Adrenal gland (tissue), 12 donors: ENCODE measurements around the gene SOX1. TPM values are rescaled to one million over a fixed set of nuclear protein-coding genes. Genes with fewer than 3 reads are reported as not detected.

Experiments
- DNase-seq, 7 donors: peaks; one replicate each; pipeline ENCODE4 v3.0.0-alpha.2; 2019 to 2020
- H3K27ac ChIP-seq, 5 donors: fragments of 200-600 bp; sonication (generic) in 4 of 5; 1 replicate in 3 of 5; 2 replicates in 2 of 5; pipeline versions ENCODE4 v1.5.1 to v1.8.0; 2016 to 2020; ENCODE audit warnings: mild to moderate bottlenecking in 1 of 5
- H3K27me3 ChIP-seq: fragments of 200-600 bp; 2 replicates; pipeline ENCODE4 v1.8.0; 2021
- H3K36me3 ChIP-seq, 2 donors: fragments of 200-600 bp; replicated peaks in 1 of 2; 1 replicate in 1 of 2; 2 replicates in 1 of 2; pipeline versions ENCODE4 v1.5.1 to v1.8.0; 2018 to 2022
- H3K4me1 ChIP-seq, 2 donors: fragments of 200-600 bp; replicated peaks in 1 of 2; 1 replicate in 1 of 2; 2 replicates in 1 of 2; pipeline versions ENCODE4 v1.5.1 to v1.8.0; 2018 to 2021
- H3K4me3 ChIP-seq, 4 donors: fragments of 200-600 bp; sonication (generic) in 3 of 4; one replicate each; pipeline ENCODE4 v1.5.1; 2016 to 2018
- H3K9me3 ChIP-seq, 3 donors: fragments of 200-600 bp; sonication (generic) in 1 of 3; replicated peaks in 1 of 3; 1 replicate in 2 of 3; 2 replicates in 1 of 3; pipeline versions ENCODE4 v1.5.1 to v1.8.0; 2016 to 2021
- CTCF ChIP-seq, 6 experiments: fragments of 450-650 bp in 4 of 6; fragments of 200-600 bp in 2 of 6; sonication (generic) in 1 of 6; IDR thresholded peaks; 1 replicate in 5 of 6; 2 replicates in 1 of 6; pipeline versions ENCODE4 v1.5.1 to v1.8.0; 2016 to 2021; ENCODE audit warnings: antibody characterized with exemption in 6 of 6, mild to moderate bottlenecking in 2 of 6, moderate library complexity in 1 of 6
- POLR2A ChIP-seq, 2 donors: fragments of 450-650 bp; IDR thresholded peaks; one replicate each; pipeline ENCODE4 v1.6.1; 2017; ENCODE audit warnings: antibody characterized with exemption in 2 of 2, mild to moderate bottlenecking in 2 of 2, moderate library complexity in 1 of 2
- WGBS, 4 donors: extraction: QIAGEN DNeasy Blood & Tissue Kit in 2 of 4; methylation state at CpG; one replicate each; pipeline versions ENCODE4 v1.1.5 to v1.1.7; 2013 to 2017; 5-methylcytosine and 5-hydroxymethylcytosine counted together
- intact Hi-C, 2 donors: fragments of 100-400 bp; cut with DNase I; formaldehyde crosslinking; loops; one replicate each; pipeline versions ENCODE4 v1.14.1 to v1.15.0; 2022 to 2023
- polyA plus RNA-seq, 3 donors: library from polyadenylated mRNA; stranded (reverse); fragments of 200-250 nt in 2 of 3; fragments of 350-450 nt in 1 of 3; fragmentation: Illumina TruSeq in 1 of 3; extraction: RNeasy Lipid Tissue Mini Kit (QIAGEN cat#74804) in 1 of 3; gene quantifications; one replicate each; pipeline ENCODE4 v1.2.3, GENCODE V29; 2013 to 2014
- total RNA-seq, 9 donors: library from RNA; depleted of rRNA in 4 of 9; stranded (reverse); fragments of >200 nt in 4 of 9; fragments of 120-200 nt in 1 of 9; fragmentation: NEBNext Ultra II Directional in 1 of 9; extraction: Animal tissue kit (Norgen Biotek cat#: 25700) in 1 of 9; gene quantifications; one replicate each; pipeline versions ENCODE4 v1.1.0 to v1.2.4, GENCODE V29; 2013 to 2023
- donor health status: healthy with polysubstance abuse.
- donor health status: Bipolar disorder and iron deficiency.
- donor health status: DM: yes; HTN: yes; CAD: no.
- donor health status: DM: no; HTN: no; CAD: no.
- donor health status: DM: no; HTN: no; CAD: no.
- donor health status: DM: yes; HTN: yes; CAD: no.

The SOX1 gene
- total and polyA plus RNA-seq, 12 donors: not detected

- DNase-seq: no peak
- 0 to 3% (median 1%) methylated on average over 18 to 103 of the region's 103 CpGs; no CpG with 5 or more reads in 1 of the 4 donors for WGBS, 4 donors
- TF ChIP-seq POLR2A (IDR thresholded peaks at IDR 0.05): no peak
- no peak for TF ChIP-seq CTCF (IDR thresholded peaks at IDR 0.05)
- intact Hi-C loops: no loop called here
- H3K9me3 ChIP-seq: no peaks in the 10 kb centered on the region
- no peak overlapping the region for H3K27ac ChIP-seq
- H3K36me3 ChIP-seq: no peaks in the 10 kb centered on the region
- H3K4me3 ChIP-seq: no peak overlapping the region
- peaks cover 80% of the 10 kb centered on the region for H3K27me3 ChIP-seq
- peaks cover 0 to 3% of the 10 kb centered on the region in 2 donors for H3K4me1 ChIP-seq
These were observed 1.1 kb downstream of the SOX1 start for GRCh38 chr13:112067871-112068539.

DNA sequence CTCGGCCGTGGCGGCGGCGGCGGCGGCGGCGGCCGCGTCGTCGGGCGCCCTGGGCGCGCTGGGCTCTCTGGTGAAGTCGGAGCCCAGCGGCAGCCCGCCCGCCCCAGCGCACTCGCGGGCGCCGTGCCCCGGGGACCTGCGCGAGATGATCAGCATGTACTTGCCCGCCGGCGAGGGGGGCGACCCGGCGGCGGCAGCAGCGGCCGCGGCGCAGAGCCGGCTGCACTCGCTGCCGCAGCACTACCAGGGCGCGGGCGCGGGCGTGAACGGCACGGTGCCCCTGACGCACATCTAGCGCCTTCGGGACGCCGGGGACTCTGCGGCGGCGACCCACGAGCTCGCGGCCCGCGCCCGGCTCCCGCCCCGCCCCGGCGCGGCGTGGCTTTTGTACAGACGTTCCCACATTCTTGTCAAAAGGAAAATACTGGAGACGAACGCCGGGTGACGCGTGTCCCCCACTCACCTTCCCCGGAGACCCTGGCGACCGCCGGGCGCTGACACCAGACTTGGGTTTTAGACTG lies 1.7 kb downstream of the SOX1 start:
- Histone ChIP-seq H3K4me1 (peaks cover 0 to 3% of the 10 kb centered on the region in 2 donors), H3K27me3 (peaks cover 80% of the 10 kb centered on the region), H3K9me3 (no peaks in the 10 kb centered on the region), H3K27ac (no peak overlapping the region), H3K36me3 (no peaks in the 10 kb centered on the region), H3K4me3 (no peak overlapping the region)
- no peak for DNase-seq
- WGBS, 4 donors: 0 to 3% (median 2%) methylated on average over 9 to 80 of the region's 80 CpGs; no CpG with 5 or more reads in 1 of the 4 donors
- TF ChIP-seq CTCF (IDR thresholded peaks at IDR 0.05): no peak
- TF ChIP-seq POLR2A (IDR thresholded peaks at IDR 0.05): no peak
- intact Hi-C loops: no loop called here

DNA sequence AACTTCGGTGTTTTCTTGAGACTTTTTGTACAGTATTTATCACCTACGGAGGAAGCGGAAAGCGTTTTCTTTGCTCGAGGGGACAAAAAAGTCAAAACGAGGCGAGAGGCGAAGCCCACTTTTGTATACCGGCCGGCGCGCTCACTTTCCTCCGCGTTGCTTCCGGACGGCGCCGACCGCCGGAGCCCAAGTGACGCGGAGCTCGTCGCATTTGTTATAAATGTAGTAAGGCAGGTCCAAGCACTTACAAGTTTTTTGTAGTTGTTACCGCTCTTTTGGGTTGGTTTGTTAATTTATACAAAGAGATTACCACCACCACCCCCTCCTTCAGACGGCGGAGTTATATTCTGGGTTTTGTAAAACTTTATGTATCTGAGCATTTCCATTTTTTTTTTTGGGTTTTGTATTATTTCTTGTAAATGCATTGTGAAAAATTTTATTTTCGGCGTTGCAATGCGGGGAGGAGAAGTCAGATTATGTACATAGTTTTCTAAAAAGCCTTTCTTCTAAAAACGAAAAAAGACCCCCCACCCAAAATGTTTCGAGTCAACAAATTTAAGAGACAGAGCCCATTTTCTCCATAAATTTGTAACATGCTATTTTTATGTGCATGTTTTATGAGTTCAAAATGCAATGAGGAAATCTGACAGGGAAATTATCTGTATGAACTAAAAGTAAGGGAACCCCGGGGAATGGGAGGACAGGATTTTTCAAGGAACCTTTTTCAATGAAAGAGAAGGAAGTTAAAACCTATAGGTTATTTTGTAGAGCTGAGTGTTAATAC lies 2.3 kb downstream of the SOX1 start:
- H3K4me3 ChIP-seq: no peak overlapping the region
- 5 to 8% (median 6%) methylated on average over 26 to 33 of the region's 33 CpGs for WGBS, 4 donors
- H3K9me3 ChIP-seq: no peaks in the 10 kb centered on the region
- DNase-seq: no peak
- H3K27ac ChIP-seq: no peak overlapping the region
- TF ChIP-seq POLR2A (IDR thresholded peaks at IDR 0.05) (no peak), CTCF (IDR thresholded peaks at IDR 0.05) (no peak)
- intact Hi-C loops: no loop called here
- peaks cover 0 to 3% of the 10 kb centered on the region in 2 donors for H3K4me1 ChIP-seq
- peaks cover 83% of the 10 kb centered on the region for H3K27me3 ChIP-seq
- H3K36me3 ChIP-seq: no peaks in the 10 kb centered on the region

GRCh38 chr13:112069845-112070251 lies 2.9 kb downstream of the SOX1 start:
- DNase-seq: no peak
- intact Hi-C loops: no loop called here
- no peak overlapping the region for H3K27ac ChIP-seq
- TF ChIP-seq POLR2A (IDR thresholded peaks at IDR 0.05): no peak
- TF ChIP-seq CTCF (IDR thresholded peaks at IDR 0.05): no peak
- H3K4me3 ChIP-seq: no peak overlapping the region
- peaks cover 88% of the 10 kb centered on the region for H3K27me3 ChIP-seq
- no peaks in the 10 kb centered on the region for H3K9me3 ChIP-seq
- peaks cover 0 to 3% of the 10 kb centered on the region in 2 donors for H3K4me1 ChIP-seq
- H3K36me3 ChIP-seq: no peaks in the 10 kb centered on the region
- 5 to 13% (median 9%) methylated on average over 17 of the region's 17 CpGs for WGBS, 4 donors
